HepG2 (cell line): ENCODE results near the gene VAMP5. TPM values are rescaled to one million over a fixed set of nuclear protein-coding genes. Genes with fewer than 3 reads are reported as not detected.

Source experiments
- HDAC2 ChIP-seq: sonication (generic); formaldehyde crosslinking; IDR thresholded peaks from 2 replicates; pipeline ENCODE4 v1.4.0; 2020; ENCODE audit warnings: missing genetic modification reagents
- HIVEP1 ChIP-seq: sonication (generic); formaldehyde crosslinking; IDR thresholded peaks from 2 replicates; pipeline ENCODE4 v1.4.0; 2020; ENCODE audit warnings: mild to moderate bottlenecking, missing genetic modification reagents
- HOXA7 ChIP-seq: sonication (generic); formaldehyde crosslinking; IDR thresholded peaks from 2 replicates; pipeline ENCODE4 v1.8.1; 2022; ENCODE audit warnings: mild to moderate bottlenecking, missing genetic modification reagents, moderate library complexity
- HOXA9 ChIP-seq: sonication (generic); formaldehyde crosslinking; IDR thresholded peaks from 2 replicates; pipeline ENCODE4 v1.8.1; 2022; ENCODE audit warnings: missing genetic modification reagents, mild to moderate bottlenecking, moderate library complexity, borderline replicate concordance
- POLR2AphosphoS5 ChIP-seq: IDR thresholded peaks from 2 replicates; pipeline ENCODE4 v1.6.1; 2012; ENCODE audit warnings: low read depth, low read length
- SALL1 ChIP-seq: sonication (generic); formaldehyde crosslinking; IDR thresholded peaks from 2 replicates; pipeline ENCODE4 v1.8.0; 2022; ENCODE audit warnings: mild to moderate bottlenecking, missing genetic modification reagents
- ZNF629 ChIP-seq: sonication (generic); formaldehyde crosslinking; conservative IDR thresholded peaks from 2 replicates; pipeline ENCODE4 v1.5.0; 2020; ENCODE audit warnings: missing genetic modification reagents
- polyA plus RNA-seq, 8 experiments: library from polyadenylated mRNA; depleted of rRNA in 3 of 8; stranded (reverse) in 7 of 8; unstranded in 1 of 8; fragments of >200 nt; fragmentation: Illumina TruSeq in 4 of 8; extraction: Trizol in 4 of 8; gene quantifications; 2 replicates each; pipeline versions ENCODE4 v1.2.1 to v1.2.3, GENCODE V29; 2011 to 2016; ENCODE audit warnings: low read depth in 4 of 8, missing spikeins in 1 of 8, mixed read lengths in 1 of 8; ENCODE audit not compliant: insufficient read depth in 1 of 8
- total RNA-seq, 5 experiments: library from RNA; depleted of rRNA; stranded (reverse); fragments of >200 nt; fragmentation: Illumina TruSeq; extraction: Trizol; gene quantifications; 2 replicates each; pipeline ENCODE4 v1.2.3, GENCODE V29; 2016; ENCODE audit warnings: low read depth in 1 of 5
- TF ChIP-seq, protein P1 (sequence below): sonication (generic); formaldehyde crosslinking; IDR thresholded peaks from 2 replicates; pipeline ENCODE4 v1.4.0; 2020; ENCODE audit warnings: low read depth, missing genetic modification reagents
- TF ChIP-seq, protein P2 (sequence below): sonication (generic); formaldehyde crosslinking; IDR thresholded peaks from 2 replicates; pipeline ENCODE4 v1.4.0; 2020; ENCODE audit warnings: missing genetic modification reagents, mild to moderate bottlenecking, borderline replicate concordance
- TF ChIP-seq, protein P3 (sequence below): sonication (generic); formaldehyde crosslinking; IDR thresholded peaks from 2 replicates; pipeline ENCODE4 v1.4.0; 2020; ENCODE audit warnings: mild to moderate bottlenecking, low read depth, missing genetic modification reagents
- TF ChIP-seq, protein P4 (sequence below): sonication (generic); formaldehyde crosslinking; IDR thresholded peaks from 2 replicates; pipeline ENCODE4 v1.4.0; 2020; ENCODE audit warnings: missing genetic modification reagents
- TF ChIP-seq, protein P5 (sequence below): sonication (generic); formaldehyde crosslinking; IDR thresholded peaks from 2 replicates; pipeline ENCODE4 v1.4.0; 2020; ENCODE audit warnings: missing genetic modification reagents, mild to moderate bottlenecking, borderline replicate concordance

The VAMP5 gene
- total and polyA plus RNA-seq, 2 of the 13 experiments (the other 11 are each of a cell fraction or from before 2014, with no cell fraction given) = 7.2 to 56.7 TPM

DNA sequence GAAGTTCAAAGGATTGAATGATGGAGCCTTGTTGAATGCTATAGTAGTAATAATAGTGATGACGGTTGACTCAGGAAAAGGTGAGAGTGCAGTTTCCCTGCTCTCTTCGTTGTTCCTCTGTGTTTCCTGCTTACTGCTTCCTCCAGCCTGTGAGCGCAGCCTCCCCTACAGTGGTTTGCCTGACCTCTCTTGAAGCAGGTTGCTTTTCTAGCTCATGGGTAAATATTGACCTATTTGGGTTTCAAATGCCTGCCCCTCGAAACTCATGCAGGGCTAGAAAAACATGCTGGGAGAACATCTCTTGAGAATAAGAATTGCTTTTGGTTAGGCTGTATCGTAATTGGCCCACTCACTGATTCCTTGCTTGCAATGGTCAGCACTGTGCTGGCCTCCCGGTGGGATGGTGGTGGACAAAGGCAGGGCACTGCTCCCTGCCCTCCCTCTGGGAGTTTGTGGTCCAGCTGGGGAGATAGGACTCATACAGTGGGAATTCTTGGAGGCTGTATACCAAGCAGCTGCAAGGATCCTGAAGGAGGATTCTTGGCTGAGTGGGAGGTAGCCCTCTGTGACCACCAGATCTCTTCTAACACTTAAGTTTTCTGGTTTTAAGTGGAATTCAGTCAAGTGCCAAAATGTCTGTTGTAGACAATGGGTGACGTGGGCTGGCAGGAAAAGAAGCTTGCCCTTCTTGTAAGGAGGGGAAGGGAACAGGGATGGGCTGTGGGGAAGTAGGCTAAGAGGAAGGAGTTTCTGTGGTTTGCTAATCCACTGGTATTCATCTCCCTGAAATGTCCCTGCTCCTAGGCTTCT lies 6.0 kb downstream of the VAMP5 start (continued):
- TF ChIP-seq HOXA9 (CRISPR knock-in tag) (no peak), HIVEP1 (CRISPR knock-in tag) (no peak), HOXA7 (CRISPR knock-in tag) (no peak), ZNF629 (CRISPR knock-in tag) (no peak), HDAC2 (CRISPR knock-in tag) (peak; percentile 84), POLR2AphosphoS5 (peak; percentile 36; the same call in 1 of the 2 replicates), SALL1 (peak; percentile 89)
- TF ChIP-seq, protein P1, sequence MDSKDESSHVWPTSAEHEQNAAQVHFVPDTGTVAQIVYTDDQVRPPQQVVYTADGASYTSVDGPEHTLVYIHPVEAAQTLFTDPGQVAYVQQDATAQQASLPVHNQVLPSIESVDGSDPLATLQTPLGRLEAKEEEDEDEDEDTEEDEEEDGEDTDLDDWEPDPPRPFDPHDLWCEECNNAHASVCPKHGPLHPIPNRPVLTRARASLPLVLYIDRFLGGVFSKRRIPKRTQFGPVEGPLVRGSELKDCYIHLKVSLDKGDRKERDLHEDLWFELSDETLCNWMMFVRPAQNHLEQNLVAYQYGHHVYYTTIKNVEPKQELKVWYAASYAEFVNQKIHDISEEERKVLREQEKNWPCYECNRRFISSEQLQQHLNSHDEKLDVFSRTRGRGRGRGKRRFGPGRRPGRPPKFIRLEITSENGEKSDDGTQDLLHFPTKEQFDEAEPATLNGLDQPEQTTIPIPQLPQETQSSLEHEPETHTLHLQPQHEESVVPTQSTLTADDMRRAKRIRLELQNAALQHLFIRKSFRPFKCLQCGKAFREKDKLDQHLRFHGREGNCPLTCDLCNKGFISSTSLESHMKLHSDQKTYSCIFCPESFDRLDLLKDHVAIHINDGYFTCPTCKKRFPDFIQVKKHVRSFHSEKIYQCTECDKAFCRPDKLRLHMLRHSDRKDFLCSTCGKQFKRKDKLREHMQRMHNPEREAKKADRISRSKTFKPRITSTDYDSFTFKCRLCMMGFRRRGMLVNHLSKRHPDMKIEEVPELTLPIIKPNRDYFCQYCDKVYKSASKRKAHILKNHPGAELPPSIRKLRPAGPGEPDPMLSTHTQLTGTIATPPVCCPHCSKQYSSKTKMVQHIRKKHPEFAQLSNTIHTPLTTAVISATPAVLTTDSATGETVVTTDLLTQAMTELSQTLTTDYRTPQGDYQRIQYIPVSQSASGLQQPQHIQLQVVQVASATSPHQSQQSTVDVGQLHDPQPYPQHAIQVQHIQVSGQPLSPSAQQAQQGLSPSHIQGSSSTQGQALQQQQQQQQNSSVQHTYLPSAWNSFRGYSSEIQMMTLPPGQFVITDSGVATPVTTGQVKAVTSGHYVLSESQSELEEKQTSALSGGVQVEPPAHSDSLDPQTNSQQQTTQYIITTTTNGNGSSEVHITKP = peak; percentile 51; the same call in 1 of the 2 replicates
- TF ChIP-seq, protein P2, sequence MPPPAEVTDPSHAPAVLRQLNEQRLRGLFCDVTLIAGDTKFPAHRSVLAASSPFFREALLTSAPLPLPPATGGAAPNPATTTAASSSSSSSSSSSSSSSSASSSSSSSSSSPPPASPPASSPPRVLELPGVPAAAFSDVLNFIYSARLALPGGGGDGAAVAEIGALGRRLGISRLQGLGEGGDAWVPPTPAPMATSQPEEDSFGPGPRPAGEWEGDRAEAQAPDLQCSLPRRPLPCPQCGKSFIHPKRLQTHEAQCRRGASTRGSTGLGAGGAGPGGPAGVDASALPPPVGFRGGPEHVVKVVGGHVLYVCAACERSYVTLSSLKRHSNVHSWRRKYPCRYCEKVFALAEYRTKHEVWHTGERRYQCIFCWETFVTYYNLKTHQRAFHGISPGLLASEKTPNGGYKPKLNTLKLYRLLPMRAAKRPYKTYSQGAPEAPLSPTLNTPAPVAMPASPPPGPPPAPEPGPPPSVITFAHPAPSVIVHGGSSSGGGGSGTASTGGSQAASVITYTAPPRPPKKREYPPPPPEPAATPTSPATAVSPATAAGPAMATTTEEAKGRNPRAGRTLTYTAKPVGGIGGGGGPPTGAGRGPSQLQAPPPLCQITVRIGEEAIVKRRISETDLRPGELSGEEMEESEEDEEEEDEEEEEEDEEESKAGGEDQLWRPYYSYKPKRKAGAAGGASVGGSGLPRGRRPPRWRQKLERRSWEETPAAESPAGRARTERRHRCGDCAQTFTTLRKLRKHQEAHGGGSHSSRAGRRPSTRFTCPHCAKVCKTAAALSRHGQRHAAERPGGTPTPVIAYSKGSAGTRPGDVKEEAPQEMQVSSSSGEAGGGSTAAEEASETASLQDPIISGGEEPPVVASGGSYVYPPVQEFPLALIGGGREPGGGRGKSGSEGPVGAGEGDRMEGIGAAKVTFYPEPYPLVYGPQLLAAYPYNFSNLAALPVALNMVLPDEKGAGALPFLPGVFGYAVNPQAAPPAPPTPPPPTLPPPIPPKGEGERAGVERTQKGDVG (CRISPR knock-in tag) = peak; percentile 79; the same call in 1 of the 2 replicates
- TF ChIP-seq, protein P3, sequence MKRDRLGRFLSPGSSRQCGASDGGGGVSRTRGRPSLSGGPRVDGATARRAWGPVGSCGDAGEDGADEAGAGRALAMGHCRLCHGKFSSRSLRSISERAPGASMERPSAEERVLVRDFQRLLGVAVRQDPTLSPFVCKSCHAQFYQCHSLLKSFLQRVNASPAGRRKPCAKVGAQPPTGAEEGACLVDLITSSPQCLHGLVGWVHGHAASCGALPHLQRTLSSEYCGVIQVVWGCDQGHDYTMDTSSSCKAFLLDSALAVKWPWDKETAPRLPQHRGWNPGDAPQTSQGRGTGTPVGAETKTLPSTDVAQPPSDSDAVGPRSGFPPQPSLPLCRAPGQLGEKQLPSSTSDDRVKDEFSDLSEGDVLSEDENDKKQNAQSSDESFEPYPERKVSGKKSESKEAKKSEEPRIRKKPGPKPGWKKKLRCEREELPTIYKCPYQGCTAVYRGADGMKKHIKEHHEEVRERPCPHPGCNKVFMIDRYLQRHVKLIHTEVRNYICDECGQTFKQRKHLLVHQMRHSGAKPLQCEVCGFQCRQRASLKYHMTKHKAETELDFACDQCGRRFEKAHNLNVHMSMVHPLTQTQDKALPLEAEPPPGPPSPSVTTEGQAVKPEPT (CRISPR knock-in tag) = no peak
- TF ChIP-seq, protein P4, sequence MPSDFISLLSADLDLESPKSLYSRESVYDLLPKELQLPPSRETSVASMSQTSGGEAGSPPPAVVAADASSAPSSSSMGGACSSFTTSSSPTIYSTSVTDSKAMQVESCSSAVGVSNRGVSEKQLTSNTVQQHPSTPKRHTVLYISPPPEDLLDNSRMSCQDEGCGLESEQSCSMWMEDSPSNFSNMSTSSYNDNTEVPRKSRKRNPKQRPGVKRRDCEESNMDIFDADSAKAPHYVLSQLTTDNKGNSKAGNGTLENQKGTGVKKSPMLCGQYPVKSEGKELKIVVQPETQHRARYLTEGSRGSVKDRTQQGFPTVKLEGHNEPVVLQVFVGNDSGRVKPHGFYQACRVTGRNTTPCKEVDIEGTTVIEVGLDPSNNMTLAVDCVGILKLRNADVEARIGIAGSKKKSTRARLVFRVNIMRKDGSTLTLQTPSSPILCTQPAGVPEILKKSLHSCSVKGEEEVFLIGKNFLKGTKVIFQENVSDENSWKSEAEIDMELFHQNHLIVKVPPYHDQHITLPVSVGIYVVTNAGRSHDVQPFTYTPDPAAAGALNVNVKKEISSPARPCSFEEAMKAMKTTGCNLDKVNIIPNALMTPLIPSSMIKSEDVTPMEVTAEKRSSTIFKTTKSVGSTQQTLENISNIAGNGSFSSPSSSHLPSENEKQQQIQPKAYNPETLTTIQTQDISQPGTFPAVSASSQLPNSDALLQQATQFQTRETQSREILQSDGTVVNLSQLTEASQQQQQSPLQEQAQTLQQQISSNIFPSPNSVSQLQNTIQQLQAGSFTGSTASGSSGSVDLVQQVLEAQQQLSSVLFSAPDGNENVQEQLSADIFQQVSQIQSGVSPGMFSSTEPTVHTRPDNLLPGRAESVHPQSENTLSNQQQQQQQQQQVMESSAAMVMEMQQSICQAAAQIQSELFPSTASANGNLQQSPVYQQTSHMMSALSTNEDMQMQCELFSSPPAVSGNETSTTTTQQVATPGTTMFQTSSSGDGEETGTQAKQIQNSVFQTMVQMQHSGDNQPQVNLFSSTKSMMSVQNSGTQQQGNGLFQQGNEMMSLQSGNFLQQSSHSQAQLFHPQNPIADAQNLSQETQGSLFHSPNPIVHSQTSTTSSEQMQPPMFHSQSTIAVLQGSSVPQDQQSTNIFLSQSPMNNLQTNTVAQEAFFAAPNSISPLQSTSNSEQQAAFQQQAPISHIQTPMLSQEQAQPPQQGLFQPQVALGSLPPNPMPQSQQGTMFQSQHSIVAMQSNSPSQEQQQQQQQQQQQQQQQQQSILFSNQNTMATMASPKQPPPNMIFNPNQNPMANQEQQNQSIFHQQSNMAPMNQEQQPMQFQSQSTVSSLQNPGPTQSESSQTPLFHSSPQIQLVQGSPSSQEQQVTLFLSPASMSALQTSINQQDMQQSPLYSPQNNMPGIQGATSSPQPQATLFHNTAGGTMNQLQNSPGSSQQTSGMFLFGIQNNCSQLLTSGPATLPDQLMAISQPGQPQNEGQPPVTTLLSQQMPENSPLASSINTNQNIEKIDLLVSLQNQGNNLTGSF (CRISPR knock-in tag) = no peak
- TF ChIP-seq, protein P5, sequence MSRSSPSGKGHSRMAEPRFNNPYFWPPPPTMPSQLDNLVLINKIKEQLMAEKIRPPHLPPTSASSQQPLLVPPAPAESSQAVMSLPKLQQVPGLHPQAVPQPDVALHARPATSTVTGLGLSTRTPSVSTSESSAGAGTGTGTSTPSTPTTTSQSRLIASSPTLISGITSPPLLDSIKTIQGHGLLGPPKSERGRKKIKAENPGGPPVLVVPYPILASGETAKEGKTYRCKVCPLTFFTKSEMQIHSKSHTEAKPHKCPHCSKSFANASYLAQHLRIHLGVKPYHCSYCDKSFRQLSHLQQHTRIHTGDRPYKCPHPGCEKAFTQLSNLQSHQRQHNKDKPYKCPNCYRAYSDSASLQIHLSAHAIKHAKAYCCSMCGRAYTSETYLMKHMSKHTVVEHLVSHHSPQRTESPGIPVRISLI (CRISPR knock-in tag) = no peak
